IMR-90 (cell line): ENCODE data around the gene RPTOR. TPM values are rescaled to one million over a fixed set of nuclear protein-coding genes. Genes with fewer than 3 reads are reported as not detected.

ENCODE experiments used
- ATAC-seq: fragments of 200-7000 bp; cut with Tn5 transposase; 2 replicates; pipeline ENCODE4 v1.9.1; 2020; ENCODE audit warnings: low read depth, mild to moderate bottlenecking, moderate library complexity
- BruUV-seq: library from RNA; stranded (reverse); fragments of 400-500 nt; replicated peaks from 2 replicates; lab custom pipeline; 2021; lab: Mats Ljungman, UMichigan
- CTCF ChIA-PET: fragments of 300-600 bp; formaldehyde crosslinking; extraction: SDS; loops from one replicate; lab custom pipeline; 2021; ENCODE audit warnings: antibody characterized with exemption; lab: Yijun Ruan, JAX
- POLR2A ChIA-PET: fragments of 300-600 bp; sonication (Branson Sonifier 250); formaldehyde crosslinking; loops from one replicate; lab custom pipeline; 2022; ENCODE audit warnings: antibody characterized with exemption; ENCODE audit not compliant: unreplicated experiment; lab: Charles Lee
- DNase-seq: peaks from one replicate; pipeline ENCODE4 v3.0.0; 2013
- H2AFZ ChIP-seq: replicated peaks from 2 replicates; pipeline ENCODE3; 2013; ENCODE audit warnings: low read length, mild to moderate bottlenecking; ENCODE audit not compliant: poor library complexity
- H2AK5ac ChIP-seq: 2 replicates; pipeline ENCODE4 v1.6.1; 2013; ENCODE audit warnings: low read depth, low read length, inconsistent platforms
- H2AK9ac ChIP-seq: replicated peaks from 2 replicates; pipeline ENCODE3; 2013; ENCODE audit warnings: mild to moderate bottlenecking, low read depth, low read length, moderate library complexity; ENCODE audit not compliant: poor library complexity
- H2BK120ac ChIP-seq: 2 replicates; pipeline ENCODE4 v1.6.1; 2013; ENCODE audit warnings: low read depth, low read length, inconsistent platforms
- H2BK15ac ChIP-seq: 3 replicates; pipeline ENCODE4 v1.6.1; 2013; ENCODE audit warnings: low read depth, low read length, inconsistent platforms
- H2BK20ac ChIP-seq: 2 replicates; pipeline ENCODE4 v1.6.1; 2013; ENCODE audit warnings: low read depth, mild to moderate bottlenecking, inconsistent platforms, low read length, moderate library complexity
- H2BK5ac ChIP-seq: 2 replicates; pipeline ENCODE4 v1.6.1; 2013; ENCODE audit warnings: mild to moderate bottlenecking, low read depth, low read length, inconsistent platforms; ENCODE audit not compliant: poor library complexity, severe bottlenecking
- H3K14ac ChIP-seq: replicated peaks from 2 replicates; pipeline ENCODE4 v1.6.1; 2013; ENCODE audit warnings: low read depth, low read length, inconsistent platforms
- H3K18ac ChIP-seq: 2 replicates; pipeline ENCODE4 v1.6.1; 2013; ENCODE audit warnings: low read depth, low read length, control low read depth
- H3K23ac ChIP-seq: 2 replicates; pipeline ENCODE4 v1.6.1; 2013; ENCODE audit warnings: low read depth, low read length, inconsistent platforms
- H3K27ac ChIP-seq: 2 replicates; pipeline ENCODE4 v1.5.1; 2013; ENCODE audit warnings: mild to moderate bottlenecking, control low read depth, low read length; ENCODE audit not compliant: insufficient read depth
- H3K27me3 ChIP-seq: 2 replicates; pipeline ENCODE4 v1.6.1; 2013; ENCODE audit warnings: low read length; ENCODE audit not compliant: control insufficient read depth, insufficient read depth
- H3K36me3 ChIP-seq: 2 replicates; pipeline ENCODE4 v1.6.1; 2013; ENCODE audit warnings: low read length, mixed read lengths; ENCODE audit not compliant: control insufficient read depth, insufficient read depth
- H3K4ac ChIP-seq: 2 replicates; pipeline ENCODE4 v1.6.1; 2013; ENCODE audit warnings: low read depth, low read length, inconsistent platforms
- H3K4me1 ChIP-seq: 2 replicates; pipeline ENCODE4 v1.6.1; 2013; ENCODE audit warnings: low read length, mixed read lengths; ENCODE audit not compliant: control insufficient read depth, insufficient read depth
- H3K4me2 ChIP-seq: 2 replicates; pipeline ENCODE4 v1.6.1; 2013; ENCODE audit warnings: low read depth, mild to moderate bottlenecking, control low read depth, low read length, moderate library complexity
- H3K4me3 ChIP-seq: 2 replicates; pipeline ENCODE4 v1.5.1; 2013; ENCODE audit warnings: low read depth, mild to moderate bottlenecking, control low read depth, low read length, moderate library complexity; ENCODE audit not compliant: insufficient read depth
- H3K56ac ChIP-seq: 2 replicates; pipeline ENCODE4 v1.6.1; 2013; ENCODE audit warnings: low read length, inconsistent platforms; ENCODE audit not compliant: insufficient read depth; ENCODE audit errors: extremely low read depth
- H3K79me1 ChIP-seq, 2 experiments: 2 replicates each; pipeline ENCODE4 v1.6.1; 2013; ENCODE audit warnings: low read length in 2 of 2, inconsistent platforms in 1 of 2, low read depth in 1 of 2
- H3K9ac ChIP-seq: 2 replicates; pipeline ENCODE4 v1.6.1; 2013; ENCODE audit warnings: low read depth, low read length, control low read depth
- H3K9me1 ChIP-seq: 2 replicates; pipeline ENCODE4 v1.6.1; 2013; ENCODE audit warnings: low read length, inconsistent platforms; ENCODE audit not compliant: insufficient read depth
- H3K9me3 ChIP-seq: 2 replicates; pipeline ENCODE4 v1.6.1; 2013; ENCODE audit warnings: low read length; ENCODE audit not compliant: control insufficient read depth, insufficient read depth
- H4K20me1 ChIP-seq: 2 replicates; pipeline ENCODE4 v1.6.1; 2013; ENCODE audit warnings: low read length, inconsistent platforms; ENCODE audit not compliant: insufficient read depth
- H4K5ac ChIP-seq: 2 replicates; pipeline ENCODE4 v1.6.1; 2013; ENCODE audit warnings: mild to moderate bottlenecking, low read depth, low read length, control low read depth
- H4K8ac ChIP-seq, 2 experiments: 2 replicates each; pipeline ENCODE4 v1.6.1; 2013; ENCODE audit warnings: low read depth in 2 of 2, low read length in 2 of 2, control low read depth in 1 of 2, inconsistent platforms in 1 of 2
- H4K91ac ChIP-seq: 2 replicates; pipeline ENCODE4 v1.6.1; 2013; ENCODE audit warnings: low read depth, low read length, inconsistent platforms; ENCODE audit not compliant: insufficient read depth
- CHD1 ChIP-seq: IDR thresholded peaks from 2 replicates; pipeline ENCODE4 v1.6.1; 2012; ENCODE audit warnings: low read depth, low read length, improper control_type of control experiment
- RAD21 ChIP-seq: IDR thresholded peaks from 2 replicates; pipeline ENCODE4 v1.6.1; 2012; ENCODE audit warnings: low read length, improper control_type of control experiment
- WGBS, 2 experiments: methylation state at CpG; one replicate each; pipeline versions ENCODE4 v1.1.5 to v1.1.7; 2013; ENCODE audit warnings: missing lambda C conversion rate in 2 of 2; ENCODE audit not compliant: insufficient read length in 1 of 2; ENCODE audit errors: extremely low coverage in 2 of 2; 5-methylcytosine and 5-hydroxymethylcytosine counted together
- dilution Hi-C: fragments of 300-500 bp; cut with HindIII; formaldehyde crosslinking; loops from one replicate; pipeline ENCODE4 v1.14.3; 2018; ENCODE audit warnings: low sequenced_read_pairs; ENCODE audit not compliant: unreplicated experiment
- in situ Hi-C: fragments of 300-500 bp; cut with MboI; formaldehyde crosslinking; loops from 3 replicates; pipeline ENCODE4 v1.14.3; 2019; ENCODE audit warnings: low sequenced_read_pairs, inconsistent platforms, mixed read lengths
- intact Hi-C: fragments of 100-400 bp; cut with micrococcal nuclease; formaldehyde crosslinking; loops from 2 replicates; pipeline ENCODE4 v1.10.0; 2022
- polyA plus RNA-seq, 3 experiments: library from polyadenylated mRNA; depleted of rRNA; stranded (reverse); fragments of >200 nt; gene quantifications; 2 replicates each; pipeline ENCODE4 v1.2.3, GENCODE V29; 2012; ENCODE audit warnings: low replicate concordance in 1 of 3
- total RNA-seq: library from RNA; depleted of rRNA; stranded (reverse); fragments of >200 nt; gene quantifications from 2 replicates; pipeline ENCODE4 v1.2.3, GENCODE V29; 2012

The RPTOR gene
- total and polyA plus RNA-seq, 2 of the 4 experiments (the other 2 are of a cell fraction) = 10.8 to 14.7 TPM

- DNase-seq (peak; percentile 86), ATAC-seq (peak; percentile 90)
- H3K36me3 ChIP-seq = no peaks in the 10 kb centered on the region
- POLR2A ChIA-PET = no interaction called here
- 0 out of 2 replicates have a peak, but pooled peaks cover 6% of the 10 kb centered on the region for H4K20me1 ChIP-seq
- intact Hi-C loops = no loop called here
- no peaks in the 10 kb centered on the region for H3K9me3 ChIP-seq
- TF ChIP-seq RAD21 = peak; percentile 28
- no peak for TF ChIP-seq CHD1
- H2AK9ac ChIP-seq = peak overlapping the region; percentile 7
- WGBS, 2 experiments = 69% methylated on average over 3 of the region's 10 CpGs; no CpG with 5 or more reads in 1 of the 2 experiments
- no peak overlapping the region for H2BK5ac ChIP-seq
- no peak overlapping the region for H3K18ac ChIP-seq
- H3K4me2 ChIP-seq = no peak overlapping the region
- peaks cover 7% of the 10 kb centered on the region; the same call in 1 of the 2 replicates for H3K27me3 ChIP-seq
- H3K23ac ChIP-seq = no peak overlapping the region
- no peak overlapping the region for H3K56ac ChIP-seq
- H3K14ac ChIP-seq = peak overlapping the region; percentile 50; the same call in 1 of the 2 replicates
- no peak overlapping the region for H3K4me3 ChIP-seq
- CTCF ChIA-PET = no interaction called here
- no peak overlapping the region for H4K5ac ChIP-seq
- H3K4ac ChIP-seq = peak overlapping the region; percentile 15; the same call in 1 of the 2 replicates
- H4K8ac ChIP-seq = no peak overlapping the region
- peaks cover 7% of the 10 kb centered on the region for H3K4me1 ChIP-seq
- H2AK5ac ChIP-seq = peak overlapping the region; percentile 29; the same call in 1 of the 2 replicates
- dilution Hi-C loops = no loop called here
- in situ Hi-C loops = no loop called here
- H2BK20ac ChIP-seq = 0 out of 2 replicates have a peak overlapping the region, but pooled peaks have one; percentile 43
- no peak overlapping the region for H4K91ac ChIP-seq
- peak overlapping the region; percentile 79 for H2AFZ ChIP-seq
- no peak overlapping the region for H2BK120ac ChIP-seq
- H3K79me1 ChIP-seq = no peaks in the 10 kb centered on the region
- BruUV-seq = no TSS peak
- no peak overlapping the region for H3K9ac ChIP-seq
- H3K27ac ChIP-seq = no peak overlapping the region
- H3K9me1 ChIP-seq = peaks cover 11% of the 10 kb centered on the region
- H2BK15ac ChIP-seq = peak overlapping the region; percentile 12; the same call in 1 of the 3 replicates
Observed at GRCh38 chr17:80513892-80514291, 30.7 kb upstream of the RPTOR start.
